GM12801 (cell line): ENCODE results near the gene ROBO2.

Experiments
- CTCF ChIP-seq: IDR thresholded peaks from one replicate; pipeline ENCODE4 v1.5.1; 2011; ENCODE audit warnings: control low read depth; ENCODE audit not compliant: insufficient read length; ENCODE audit errors: extremely low read depth

Gene ROBO2

DNA sequence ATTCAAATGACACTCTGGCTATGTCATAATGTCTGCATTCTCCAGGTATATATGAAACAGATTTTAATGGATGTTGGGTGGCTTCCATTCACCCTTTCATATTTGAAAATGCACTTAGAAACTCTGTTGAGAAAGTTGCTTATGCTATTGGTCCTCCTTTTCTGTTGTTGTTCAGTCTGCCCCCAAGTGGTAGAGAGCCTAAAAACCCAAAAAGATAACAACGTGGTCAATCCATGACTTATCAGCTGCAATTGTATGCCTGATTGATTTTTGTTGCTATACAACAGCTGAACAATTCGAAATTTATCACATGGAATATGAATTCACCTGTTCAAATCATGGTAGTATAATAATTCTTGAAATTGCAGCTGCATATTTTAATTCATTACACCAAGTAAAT is 279.8 kb downstream of the ROBO2 start:
- TF ChIP-seq CTCF: no peak

- TF ChIP-seq CTCF: no peak
Observed at GRCh38 chr3:77320514-77320913, 280.6 kb downstream of the ROBO2 start.

DNA sequence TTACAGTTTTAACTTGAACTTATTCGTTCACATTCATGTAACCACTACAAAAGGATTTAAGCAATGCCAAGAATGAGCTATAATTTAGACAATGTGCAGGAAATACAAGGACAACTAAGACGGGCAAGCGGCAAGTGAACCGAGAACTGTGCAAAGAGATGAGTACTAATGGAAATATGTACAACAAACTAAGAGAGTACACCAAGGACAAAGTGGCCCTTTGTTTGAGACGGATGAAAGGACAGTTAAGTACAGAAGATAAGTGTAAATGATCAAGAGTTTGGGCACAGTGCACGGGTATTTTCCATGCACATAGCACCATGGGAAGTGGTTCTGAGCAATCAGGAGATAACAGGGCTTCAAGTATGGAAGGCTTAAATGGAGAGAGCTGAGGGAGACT is 281.7 kb downstream of the ROBO2 start:
- TF ChIP-seq CTCF: no peak

DNA sequence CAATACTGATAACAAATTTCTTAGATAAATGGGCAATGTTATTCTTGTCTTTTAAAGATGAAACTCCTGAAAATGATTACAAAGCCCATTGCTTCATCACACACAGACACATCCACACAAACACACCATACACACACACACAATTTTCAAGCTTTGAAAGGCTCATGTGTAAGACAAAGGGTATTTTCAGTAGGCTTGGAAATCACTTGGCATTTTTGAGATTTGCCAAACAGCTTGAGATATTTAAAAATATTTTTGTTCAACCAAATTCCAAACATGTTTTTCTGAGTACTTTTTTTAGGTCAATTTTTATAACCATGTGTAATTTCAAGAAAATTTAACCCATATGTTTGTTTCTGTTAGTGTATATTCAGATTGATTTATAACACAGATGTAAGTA is 283.7 kb downstream of the ROBO2 start:
- TF ChIP-seq CTCF: no peak

DNA sequence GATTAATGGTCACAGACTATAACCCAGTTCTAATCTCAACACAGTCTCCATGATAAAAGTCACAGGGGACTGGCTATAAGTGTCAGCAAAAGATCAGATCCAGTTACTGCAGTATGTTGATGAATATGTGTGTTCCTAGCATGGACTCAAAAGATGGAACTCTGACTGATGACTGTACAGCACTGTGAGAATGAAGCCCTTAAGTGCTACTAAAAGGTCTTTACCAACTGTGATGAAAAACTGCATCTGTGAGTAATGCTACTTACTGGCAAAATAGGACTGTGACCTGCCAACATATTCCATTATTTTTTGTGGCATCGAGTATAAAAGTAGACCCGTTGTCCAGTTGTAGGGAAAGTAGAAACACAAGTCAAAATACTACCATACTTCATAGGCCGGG is 284.2 kb downstream of the ROBO2 start:
- TF ChIP-seq CTCF: no peak

DNA sequence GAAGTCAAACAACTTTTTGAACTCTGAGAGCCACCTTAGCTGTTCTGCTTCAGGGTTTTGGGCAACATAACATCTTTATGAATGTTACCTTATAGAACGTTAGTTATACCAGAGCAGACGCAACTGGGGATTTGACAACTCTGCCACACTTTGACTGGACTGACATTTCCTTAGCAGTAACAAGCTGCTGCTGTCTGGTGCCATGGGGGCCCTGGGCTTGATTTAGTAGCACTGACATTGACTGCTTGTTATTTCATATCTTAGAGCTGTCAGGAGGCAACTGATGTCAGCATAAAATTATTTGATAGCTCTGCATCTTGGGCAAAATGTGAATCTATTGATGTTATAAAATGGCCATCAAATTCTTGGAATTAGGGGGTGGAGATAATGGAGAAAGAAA is 285.4 kb downstream of the ROBO2 start:
- TF ChIP-seq CTCF: no peak

DNA sequence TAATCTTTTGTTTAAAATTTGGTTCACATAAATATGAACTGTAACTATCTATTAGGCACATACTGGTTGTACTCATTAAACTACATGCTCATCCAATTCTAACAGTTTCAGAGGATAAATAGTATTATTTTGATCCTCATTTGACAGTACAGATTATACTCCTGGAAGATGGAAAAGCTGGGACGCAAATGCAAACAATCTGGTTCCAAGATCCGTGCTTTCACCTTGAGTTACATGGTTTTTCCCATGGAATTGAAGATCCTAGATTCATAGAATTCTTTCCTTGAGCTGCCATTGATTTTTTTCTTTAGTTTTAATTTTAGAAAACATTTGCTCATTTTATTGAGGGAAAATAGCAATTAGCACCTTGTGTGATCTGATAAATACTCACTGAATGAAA is 285.8 kb downstream of the ROBO2 start:
- TF ChIP-seq CTCF: no peak

DNA sequence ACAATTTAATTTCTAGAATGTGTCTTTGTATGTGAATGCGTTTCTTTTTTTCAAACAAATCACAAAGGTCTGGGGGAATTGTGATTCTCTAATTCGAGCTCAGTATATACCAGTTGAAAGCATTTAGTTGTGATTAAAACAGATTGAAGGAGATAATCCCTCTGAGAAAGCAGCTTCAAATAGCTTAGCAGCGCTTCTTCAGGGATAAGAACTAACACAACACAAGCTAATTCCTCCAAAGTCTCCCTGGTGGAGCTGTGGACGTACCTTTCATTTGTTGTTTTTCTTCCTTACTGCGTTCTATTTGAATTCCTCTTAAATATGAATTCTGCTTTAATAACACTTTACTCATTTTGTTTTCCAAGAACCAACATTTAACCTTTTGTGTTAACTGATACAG is 286.7 kb downstream of the ROBO2 start:
- no peak for TF ChIP-seq CTCF
